Measurements from ENCODE around the gene GATAD2B.

- TF ChIP-seq CTCF (IDR thresholded peaks at IDR 0.05; ENCODE audit: poor library complexity, severe bottlenecking) (no peak), MXI1 (conservative IDR thresholded peaks at IDR 0.05; ENCODE audit: poor library complexity, severe bottlenecking) (no peak), EP300 (conservative IDR thresholded peaks at IDR 0.05; ENCODE audit: poor library complexity, severe bottlenecking) (no peak), POLR2AphosphoS5 (IDR thresholded peaks at IDR 0.05) (no peak), REST (IDR thresholded peaks at IDR 0.05; ENCODE audit: borderline replicate concordance) (no peak), EZH2 (IDR thresholded peaks at IDR 0.05; ENCODE audit: borderline replicate concordance, insufficient read depth, low read length, poor library complexity, severe bottlenecking) (no peak), SMC3 (conservative IDR thresholded peaks at IDR 0.05; ENCODE audit: poor library complexity) (no peak)
Measured at GRCh38 chr1:153944005-153944826, 21.4 kb upstream of the GATAD2B start.
